ENCODE measurements around the gene STXBP5. TPM values are rescaled to one million over a fixed set of nuclear protein-coding genes. Genes with fewer than 3 reads are reported as not detected.

The STXBP5 gene
- total and polyA plus RNA-seq, 2 experiments from 2014 or later: 4.9 to 49.9 TPM

GRCh38 chr6:147203311-147204059 is 732 bp upstream of the STXBP5 start:
- WGBS, 2 experiments (ENCODE audit: low coverage in 1 of 2, low lambda C conversion rate in 2 of 2, missing lambda C conversion rate in 2 of 2): 0 to 1% methylated on average over 24 to 68 of the region's 74 CpGs
- in situ Hi-C loops (cut with MboI): no loop called here
- H3K9ac ChIP-seq: peak overlapping the region; percentile 95

GRCh38 chr6:147204843-147205311 is 660 bp downstream of the STXBP5 start:
- Histone ChIP-seq H3K9ac (peak overlapping the region; percentile 95), H3K36me3 (ENCODE audit: low read depth) (no peaks in the 10 kb centered on the region), H3K9me3 (ENCODE audit: low read depth) (no peaks in the 10 kb centered on the region), H3K27me3 (replicated peaks; ENCODE audit: insufficient read depth) (no peaks in the 10 kb centered on the region), H3K4me1 (ENCODE audit: insufficient read depth) (peaks cover 29% of the 10 kb centered on the region), H4K20me1 (ENCODE audit: insufficient read depth) (no peaks in the 10 kb centered on the region), H3K79me2 (ENCODE audit: insufficient read depth) (peaks cover 58% of the 10 kb centered on the region), H3F3A (ENCODE audit: insufficient read depth) (peaks cover 5% of the 10 kb centered on the region; the same call in 1 of the 2 replicates), H3K27ac (peak overlapping the region; percentile 79), H3K4me2 (ENCODE audit: unreplicated experiment) (peak overlapping the region; percentile 96), H2AFZ (peak overlapping the region; percentile 74), H3K9me2 (ENCODE audit: insufficient read depth) (no peaks in the 10 kb centered on the region), H3K4me3 (peak overlapping the region; percentile 99)
- TF ChIP-seq EZH2 (IDR thresholded peaks at IDR 0.05; ENCODE audit: insufficient read depth, poor library complexity, severe bottlenecking): no peak
- TF ChIP-seq EZH2phosphoT487 (IDR thresholded peaks at IDR 0.05; ENCODE audit: insufficient read depth, low read depth): no peak
- DNase-seq: peak; percentile 54
- in situ Hi-C loops (cut with MboI): no loop called here
- 0 to 2% methylated on average over 11 of the region's 11 CpGs for WGBS, 2 experiments (ENCODE audit: low coverage in 1 of 2, low lambda C conversion rate in 2 of 2, missing lambda C conversion rate in 2 of 2)

More at GRCh38 chr6:147203311-147204059, 732 bp upstream of the STXBP5 start:
- H2AFZ ChIP-seq: peak overlapping the region; percentile 96
- H3K4me1 ChIP-seq (ENCODE audit: insufficient read depth): peaks cover 22% of the 10 kb centered on the region
- no peaks in the 10 kb centered on the region for H3K9me2 ChIP-seq (ENCODE audit: insufficient read depth)
- H4K20me1 ChIP-seq (ENCODE audit: insufficient read depth): no peaks in the 10 kb centered on the region
- no peaks in the 10 kb centered on the region for H3K36me3 ChIP-seq (ENCODE audit: low read depth)
- no peak for TF ChIP-seq EZH2 (IDR thresholded peaks at IDR 0.05; ENCODE audit: insufficient read depth, poor library complexity, severe bottlenecking)
- no peak for TF ChIP-seq EZH2phosphoT487 (IDR thresholded peaks at IDR 0.05; ENCODE audit: insufficient read depth, low read depth)
- DNase-seq: peak; percentile 95
- H3F3A ChIP-seq (ENCODE audit: insufficient read depth): peaks cover 5% of the 10 kb centered on the region; the same call in 1 of the 2 replicates
- H3K9me3 ChIP-seq (ENCODE audit: low read depth): no peaks in the 10 kb centered on the region
- H3K27ac ChIP-seq: peak overlapping the region; percentile 79
- no peaks in the 10 kb centered on the region for H3K27me3 ChIP-seq (replicated peaks; ENCODE audit: insufficient read depth)
- peak overlapping the region; percentile 93 for H3K4me2 ChIP-seq (ENCODE audit: unreplicated experiment)
- H3K4me3 ChIP-seq: peak overlapping the region; percentile 99
- H3K79me2 ChIP-seq (ENCODE audit: insufficient read depth): peaks cover 44% of the 10 kb centered on the region

GRCh38 chr6:147205690-147206600 is 1.7 kb downstream of the STXBP5 start:
- peak overlapping the region; percentile 96 for H3K4me2 ChIP-seq (ENCODE audit: unreplicated experiment)
- no peak overlapping the region for H2AFZ ChIP-seq
- H4K20me1 ChIP-seq (ENCODE audit: insufficient read depth): no peaks in the 10 kb centered on the region
- H3K4me3 ChIP-seq: peak overlapping the region; percentile 99
- H3K9me2 ChIP-seq (ENCODE audit: insufficient read depth): no peaks in the 10 kb centered on the region
- peak overlapping the region; percentile 95 for H3K9ac ChIP-seq
- 59 to 63% methylated on average over 5 of the region's 5 CpGs for WGBS, 2 experiments (ENCODE audit: low coverage in 1 of 2, low lambda C conversion rate in 2 of 2, missing lambda C conversion rate in 2 of 2)
- H3K36me3 ChIP-seq (ENCODE audit: low read depth): no peaks in the 10 kb centered on the region
- peaks cover 30% of the 10 kb centered on the region for H3K4me1 ChIP-seq (ENCODE audit: insufficient read depth)
- DNase-seq: peak; percentile 42
- no peaks in the 10 kb centered on the region for H3K27me3 ChIP-seq (replicated peaks; ENCODE audit: insufficient read depth)
- in situ Hi-C loops (cut with MboI): no loop called here
- TF ChIP-seq EZH2 (IDR thresholded peaks at IDR 0.05; ENCODE audit: insufficient read depth, poor library complexity, severe bottlenecking) (no peak), EZH2phosphoT487 (IDR thresholded peaks at IDR 0.05; ENCODE audit: insufficient read depth, low read depth) (no peak)
- peak overlapping the region; percentile 79; the same call in 1 of the 2 replicates for H3K27ac ChIP-seq
- peaks cover 68% of the 10 kb centered on the region for H3K79me2 ChIP-seq (ENCODE audit: insufficient read depth)
- peaks cover 5% of the 10 kb centered on the region; the same call in 1 of the 2 replicates for H3F3A ChIP-seq (ENCODE audit: insufficient read depth)
- no peaks in the 10 kb centered on the region for H3K9me3 ChIP-seq (ENCODE audit: low read depth)

GRCh38 chr6:147207351-147207750 is 3.1 kb downstream of the STXBP5 start:
- Histone ChIP-seq H3K79me2 (ENCODE audit: insufficient read depth) (peaks cover 82% of the 10 kb centered on the region), H3K4me2 (ENCODE audit: unreplicated experiment) (peak overlapping the region; percentile 96), H2AFZ (no peak overlapping the region), H3K27me3 (replicated peaks; ENCODE audit: insufficient read depth) (no peaks in the 10 kb centered on the region), H3K9me2 (ENCODE audit: insufficient read depth) (no peaks in the 10 kb centered on the region), H3K27ac (peak overlapping the region; percentile 22), H3K4me1 (ENCODE audit: insufficient read depth) (peaks cover 31% of the 10 kb centered on the region), H4K20me1 (ENCODE audit: insufficient read depth) (no peaks in the 10 kb centered on the region), H3K36me3 (ENCODE audit: low read depth) (no peaks in the 10 kb centered on the region), H3K4me3 (peak overlapping the region; percentile 99), H3K9ac (peak overlapping the region; percentile 95), H3F3A (ENCODE audit: insufficient read depth) (peaks cover 5% of the 10 kb centered on the region; the same call in 1 of the 2 replicates), H3K9me3 (ENCODE audit: low read depth) (no peaks in the 10 kb centered on the region)
- TF ChIP-seq EZH2phosphoT487 (IDR thresholded peaks at IDR 0.05; ENCODE audit: insufficient read depth, low read depth) (no peak), EZH2 (IDR thresholded peaks at IDR 0.05; ENCODE audit: insufficient read depth, poor library complexity, severe bottlenecking) (no peak)
- in situ Hi-C loops (cut with MboI): no loop called here
- DNase-seq: peak; percentile 44
- 68 to 69% methylated on average over 6 of the region's 6 CpGs for whole genome bisulfite sequencing, 2 experiments (ENCODE audit: low coverage in 1 of 2, low lambda C conversion rate in 2 of 2, missing lambda C conversion rate in 2 of 2)

All from GM23248 (cell line).